ENCODE measurements around the gene GARNL3. TPM values are rescaled to one million over a fixed set of nuclear protein-coding genes. Genes with fewer than 3 reads are reported as not detected.

GARNL3 gene
- total RNA-seq, 4 donors from 2014 or later, result 8.9 to 17.9 (median 12.2) TPM

DNA sequence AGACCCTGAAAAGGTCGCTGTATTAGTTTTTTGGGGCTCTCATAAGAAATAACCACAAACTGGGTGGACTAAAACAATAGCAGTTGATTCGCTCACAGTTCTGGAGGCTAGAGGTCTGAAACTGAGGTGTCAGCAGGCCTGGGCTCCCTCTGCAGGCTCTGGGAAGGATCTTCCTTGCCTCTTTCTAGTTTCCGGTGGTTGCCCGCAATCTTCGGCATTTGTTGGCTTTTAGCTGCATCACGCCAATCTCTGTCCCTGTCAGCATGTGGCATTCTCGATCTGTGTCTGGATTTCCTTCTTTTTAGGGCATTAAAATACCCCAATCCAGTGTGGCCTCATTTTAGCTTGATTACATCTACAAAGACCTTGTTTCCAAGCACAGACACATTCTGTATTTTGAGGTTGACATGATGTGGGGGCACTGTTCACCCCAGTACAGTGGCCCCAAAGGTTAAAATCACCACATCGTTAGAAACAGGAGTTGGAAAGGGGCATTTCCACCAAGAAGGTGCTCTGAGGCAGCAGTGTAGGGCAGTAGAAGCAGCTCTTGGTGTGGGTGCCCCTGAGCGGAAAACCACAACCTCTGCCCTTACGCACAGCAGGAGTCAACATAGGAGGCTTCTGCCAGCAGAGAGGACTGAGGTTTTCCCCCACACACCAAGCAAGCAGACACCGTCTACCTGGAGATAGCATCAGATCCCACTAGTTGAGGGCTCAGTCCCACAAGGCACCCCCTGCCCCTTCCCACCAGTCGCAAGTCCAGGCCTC, 173.1 kb downstream of the GARNL3 start:
- intact Hi-C loops (cut with DNase I), result no loop called here
- Histone ChIP-seq H3K4me1 (no peaks in the 10 kb centered on the region), H3K9me3 (no peaks in the 10 kb centered on the region), H3K27ac (replicated peaks in 1 of 4) (no peak overlapping the region), H3K36me3 (peaks cover 75 to 100% (median 98%) of the 10 kb centered on the region in 4 donors), H3K27me3 (no peaks in the 10 kb centered on the region), H3K4me3 (no peak overlapping the region)
- no peak for DNase-seq (ENCODE audit: extremely low spot score)
- 90% methylated on average over 12 of the region's 12 CpGs for WGBS
- TF ChIP-seq, protein P1, sequence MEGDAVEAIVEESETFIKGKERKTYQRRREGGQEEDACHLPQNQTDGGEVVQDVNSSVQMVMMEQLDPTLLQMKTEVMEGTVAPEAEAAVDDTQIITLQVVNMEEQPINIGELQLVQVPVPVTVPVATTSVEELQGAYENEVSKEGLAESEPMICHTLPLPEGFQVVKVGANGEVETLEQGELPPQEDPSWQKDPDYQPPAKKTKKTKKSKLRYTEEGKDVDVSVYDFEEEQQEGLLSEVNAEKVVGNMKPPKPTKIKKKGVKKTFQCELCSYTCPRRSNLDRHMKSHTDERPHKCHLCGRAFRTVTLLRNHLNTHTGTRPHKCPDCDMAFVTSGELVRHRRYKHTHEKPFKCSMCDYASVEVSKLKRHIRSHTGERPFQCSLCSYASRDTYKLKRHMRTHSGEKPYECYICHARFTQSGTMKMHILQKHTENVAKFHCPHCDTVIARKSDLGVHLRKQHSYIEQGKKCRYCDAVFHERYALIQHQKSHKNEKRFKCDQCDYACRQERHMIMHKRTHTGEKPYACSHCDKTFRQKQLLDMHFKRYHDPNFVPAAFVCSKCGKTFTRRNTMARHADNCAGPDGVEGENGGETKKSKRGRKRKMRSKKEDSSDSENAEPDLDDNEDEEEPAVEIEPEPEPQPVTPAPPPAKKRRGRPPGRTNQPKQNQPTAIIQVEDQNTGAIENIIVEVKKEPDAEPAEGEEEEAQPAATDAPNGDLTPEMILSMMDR (IDR thresholded peaks at IDR 0.05), result no peak
- TF ChIP-seq EP300 (IDR thresholded peaks at IDR 0.05) (no peak), POLR2AphosphoS5 (IDR thresholded peaks at IDR 0.05) (no peak), POLR2A (IDR thresholded peaks at IDR 0.05; ENCODE audit: low read depth) (no peak)

DNA sequence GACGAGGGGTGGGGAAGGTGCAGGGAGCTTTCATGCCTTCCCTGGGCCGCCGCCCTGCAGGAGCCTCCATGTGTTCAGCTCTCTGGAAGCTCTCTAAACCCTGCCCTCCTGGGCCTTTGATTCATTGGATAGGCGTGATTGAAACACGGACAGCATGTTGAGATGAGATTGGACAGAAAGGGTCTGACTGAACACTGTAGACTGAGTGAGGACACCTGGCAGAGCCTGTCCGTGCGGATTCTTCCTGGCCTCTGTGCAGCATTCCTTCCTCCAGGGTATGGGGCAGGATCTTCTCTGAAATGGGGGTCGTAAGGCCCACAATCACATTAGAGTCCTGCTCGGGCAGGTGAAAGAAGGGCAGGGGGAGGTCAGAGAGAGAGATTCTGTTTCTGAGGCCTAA, 173.8 kb downstream of the GARNL3 start:
- Histone ChIP-seq H3K27ac (replicated peaks in 1 of 4) (no peak overlapping the region), H3K9me3 (no peaks in the 10 kb centered on the region), H3K36me3 (peaks cover 79 to 100% (median 100%) of the 10 kb centered on the region in 4 donors), H3K4me3 (no peak overlapping the region), H3K27me3 (no peaks in the 10 kb centered on the region), H3K4me1 (no peaks in the 10 kb centered on the region)
- TF ChIP-seq, protein P1 (IDR thresholded peaks at IDR 0.05), result no peak
- intact Hi-C loops (cut with DNase I), result no loop called here
- no peak for DNase-seq (ENCODE audit: extremely low spot score)
- 91% methylated on average over 6 of the region's 9 CpGs for WGBS

Other genes with a start within 250 kb of the GARNL3 start
- gene ANGPTL2, start 142.1 kb upstream of the GARNL3 start, total RNA-seq, result 10 to 100 TPM; 29.5 to 57.0 (median 41.3) TPM
- 10 to 100 TPM; 27.0 to 34.5 (median 31.7) TPM for gene SLC2A8, start 132.4 kb downstream of the GARNL3 start, total RNA-seq
- 10 to 100 TPM in 3 of 4 donors, 1 to 10 TPM in 1; 8.3 to 12.8 (median 11.2) TPM for gene ZNF79, start 159.6 kb downstream of the GARNL3 start, total RNA-seq
- 1,000 to 10,000 TPM in 3 of 4 donors, 100 to 1,000 TPM in 1; 880 to 2,334 (median 1,732) TPM for gene RPL12, start 186.6 kb downstream of the GARNL3 start, total RNA-seq
- 10 to 100 TPM; 13.6 to 26.2 (median 18.8) TPM for gene LRSAM1, start 186.7 kb downstream of the GARNL3 start, total RNA-seq